Endometrial microvascular endothelial cells (primary cell): ENCODE results near the gene PWP2. TPM values are rescaled to one million over a fixed set of nuclear protein-coding genes. Genes with fewer than 3 reads are reported as not detected.
"Not testable (repeated sequence)": the region's sequence is repeated elsewhere in the genome, so short reads cannot be mapped to it uniquely, and the experiment has no call there.

ENCODE experiments used
- in situ Hi-C: cut with HindIII; loops from 2 replicates; pipeline ENCODE4 v1.10.0; 2017; ENCODE audit warnings: low sequenced_read_pairs, low pct_unique_long_range_greater_than_20kb; ENCODE audit errors: inconsistent ontology term
- total RNA-seq: library from RNA; depleted of rRNA; stranded (reverse); fragments of >200 nt; gene quantifications from one replicate; pipeline ENCODE4 v1.2.3, GENCODE V29; 2015; ENCODE audit errors: inconsistent ontology term

Gene PWP2
- total RNA-seq, 1 donor from 2014 or later, result 20.0 TPM

- in situ Hi-C loops, result not testable (repeated sequence)
These were observed 6.6 kb downstream of the PWP2 start for GRCh38 chr21:44113702-44114371.

GRCh38 chr21:44122131-44122530, 14.9 kb downstream of the PWP2 start:
- in situ Hi-C loops, result not testable (repeated sequence)

- in situ Hi-C loops, result not testable (repeated sequence)
These were observed 20.6 kb downstream of the PWP2 start for GRCh38 chr21:44127827-44128226.

GRCh38 chr21:44133715-44134057, 26.5 kb downstream of the PWP2 start:
- in situ Hi-C loops, result not testable (repeated sequence)

GRCh38 chr21:44134732-44135131, 27.5 kb downstream of the PWP2 start:
- in situ Hi-C loops, result not testable (repeated sequence)

- in situ Hi-C loops, result not testable (repeated sequence)
These were observed 30.8 kb downstream of the PWP2 start for GRCh38 chr21:44138039-44138438.

- in situ Hi-C loops, result not testable (repeated sequence)
These were observed 32.8 kb downstream of the PWP2 start for GRCh38 chr21:44139787-44140551.

GRCh38 chr21:44140552-44140932, 33.3 kb downstream of the PWP2 start:
- in situ Hi-C loops, result not testable (repeated sequence)

GRCh38 chr21:44142470-44142869, 35.3 kb downstream of the PWP2 start:
- in situ Hi-C loops, result not testable (repeated sequence)

GRCh38 chr21:44143380-44143779, 36.2 kb downstream of the PWP2 start:
- in situ Hi-C loops, result not testable (repeated sequence)

GRCh38 chr21:44143996-44144395, 36.8 kb downstream of the PWP2 start:
- in situ Hi-C loops, result not testable (repeated sequence)

GRCh38 chr21:44144784-44145602, 37.8 kb downstream of the PWP2 start:
- in situ Hi-C loops, result not testable (repeated sequence)

- in situ Hi-C loops, result not testable (repeated sequence)
These were observed 38.4 kb downstream of the PWP2 start for GRCh38 chr21:44145616-44146015.

GRCh38 chr21:44147108-44147507, 39.9 kb downstream of the PWP2 start:
- in situ Hi-C loops, result not testable (repeated sequence)

- in situ Hi-C loops, result not testable (repeated sequence)
These were observed 43.1 kb downstream of the PWP2 start for GRCh38 chr21:44150255-44150654.

- in situ Hi-C loops, result not testable (repeated sequence)
These were observed 46.2 kb downstream of the PWP2 start for GRCh38 chr21:44153214-44153888.

- in situ Hi-C loops, result not testable (repeated sequence)
These were observed 46.7 kb downstream of the PWP2 start for GRCh38 chr21:44153889-44154228.

GRCh38 chr21:44154816-44155230, 47.6 kb downstream of the PWP2 start:
- in situ Hi-C loops, result not testable (repeated sequence)
